Ammon's horn (tissue), 1 donor: ENCODE results near the gene DEXI.
"Not testable (repeated sequence)": the region's sequence is repeated elsewhere in the genome, so short reads cannot be mapped to it uniquely, and the experiment has no call there.

Experiments
- DNase-seq: peaks from one replicate; pipeline ENCODE4 v3.0.0-alpha.2; 2016; ENCODE audit warnings: low spot score

The DEXI gene

DNA sequence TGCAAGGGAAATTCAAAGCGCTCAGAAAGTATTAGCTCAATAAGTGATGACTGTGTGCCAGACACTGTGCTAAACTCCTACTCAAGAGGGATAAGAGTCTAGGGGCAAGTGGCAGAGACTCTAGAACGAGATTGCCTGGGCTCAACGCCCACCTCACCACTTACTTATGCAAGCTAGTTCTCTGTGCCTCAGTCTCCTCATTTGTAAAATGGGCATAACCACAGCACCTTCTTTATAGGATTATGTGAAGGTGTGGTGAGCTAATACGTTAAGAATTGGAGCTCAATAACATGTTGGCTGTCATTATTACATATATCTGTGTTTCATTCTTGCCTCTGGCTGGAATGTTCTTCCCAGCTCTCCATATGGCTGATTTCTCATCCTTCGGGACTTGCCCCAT is 15.4 kb downstream of the DEXI start:
- no peak for DNase-seq

DNA sequence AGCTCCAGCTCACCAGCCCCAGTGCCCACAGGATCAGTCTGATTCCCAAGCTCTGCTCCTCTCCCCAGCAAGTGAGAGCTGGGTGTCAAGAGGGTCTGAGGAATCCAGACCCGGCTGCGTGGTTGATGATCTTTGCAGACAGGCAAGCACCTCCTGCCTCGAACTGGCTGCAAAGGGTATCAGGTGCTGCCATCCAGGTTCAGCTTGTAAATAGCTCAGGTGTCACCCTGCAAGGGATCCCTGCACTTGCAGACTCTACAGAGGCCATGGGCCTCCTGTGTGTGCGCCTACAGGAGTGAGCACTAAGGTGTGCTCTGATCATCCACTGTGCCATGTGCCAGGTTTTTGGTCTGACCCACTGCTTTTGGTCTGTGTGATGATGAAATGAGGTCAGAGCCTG is 16.2 kb downstream of the DEXI start:
- no peak for DNase-seq

DNA sequence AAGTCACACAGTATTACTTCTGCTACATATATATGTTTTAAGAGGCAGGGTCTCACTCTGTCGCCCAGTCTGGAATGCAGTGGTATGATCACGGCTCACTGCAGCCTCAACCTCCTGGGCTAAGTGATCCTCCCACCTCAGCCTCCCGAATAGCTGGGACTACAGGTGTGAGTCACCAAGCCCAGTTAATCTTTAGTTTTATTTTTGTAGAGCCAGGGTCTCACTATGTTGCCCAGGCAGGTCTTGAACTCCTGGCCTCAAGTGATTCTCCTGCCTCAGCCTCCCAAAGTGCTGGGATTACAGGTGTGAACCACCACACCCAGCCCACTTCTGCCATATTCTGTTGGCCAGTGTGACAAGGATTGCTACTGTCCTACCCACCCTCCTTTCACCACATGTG is 17.0 kb downstream of the DEXI start:
- DNase-seq: not testable (repeated sequence)

DNA sequence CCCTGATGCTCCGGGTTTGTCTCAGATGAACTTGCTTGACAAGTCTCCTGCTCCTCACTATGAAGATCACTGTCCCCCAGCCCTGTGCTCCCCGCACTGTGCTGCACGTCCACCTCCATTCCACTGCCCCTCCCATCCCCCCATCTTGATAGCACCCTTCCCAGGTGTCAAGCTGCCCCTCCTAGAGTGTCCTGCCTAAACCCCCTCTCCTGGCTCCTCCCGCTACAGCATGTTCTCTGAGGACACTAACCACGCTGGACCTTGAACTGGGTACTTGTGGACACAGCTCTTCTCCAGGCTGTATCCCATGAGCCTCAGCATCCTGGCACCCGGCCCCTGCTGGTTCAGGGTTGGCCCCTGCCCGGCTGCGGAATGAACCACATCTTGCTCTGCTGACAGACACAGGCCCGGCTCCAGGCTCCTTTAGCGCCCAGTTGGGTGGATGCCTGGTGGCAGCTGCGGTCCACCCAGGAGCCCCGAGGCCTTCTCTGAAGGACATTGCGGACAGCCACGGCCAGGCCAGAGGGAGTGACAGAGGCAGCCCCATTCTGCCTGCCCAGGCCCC is 18.5 kb downstream of the DEXI start:
- DNase-seq: peak; percentile 63

DNA sequence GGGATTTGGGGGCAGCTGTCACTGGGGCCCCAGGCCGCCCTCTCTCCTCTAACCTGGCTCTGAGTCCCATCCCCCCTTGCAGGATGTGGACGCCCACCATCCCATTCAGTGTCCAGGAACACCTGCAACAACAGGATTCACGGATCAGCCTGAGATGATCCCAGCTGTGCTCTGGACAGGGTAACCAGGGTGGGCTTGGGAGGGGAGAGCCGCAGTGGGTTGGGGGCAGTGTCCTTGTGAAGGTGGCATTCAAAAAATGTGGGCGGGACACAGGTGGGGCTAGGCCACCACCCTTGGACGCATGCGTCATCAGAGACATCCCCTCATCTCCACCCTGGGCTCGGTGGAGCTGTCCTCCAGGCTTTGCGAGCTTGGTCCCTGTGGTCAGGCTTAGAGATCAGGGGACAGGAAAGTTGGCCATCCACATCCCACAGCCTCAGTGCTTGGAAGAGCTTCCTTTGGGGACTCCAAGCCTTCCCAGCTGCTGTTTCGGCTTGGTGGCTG is 19.1 kb downstream of the DEXI start:
- no peak for DNase-seq

DNA sequence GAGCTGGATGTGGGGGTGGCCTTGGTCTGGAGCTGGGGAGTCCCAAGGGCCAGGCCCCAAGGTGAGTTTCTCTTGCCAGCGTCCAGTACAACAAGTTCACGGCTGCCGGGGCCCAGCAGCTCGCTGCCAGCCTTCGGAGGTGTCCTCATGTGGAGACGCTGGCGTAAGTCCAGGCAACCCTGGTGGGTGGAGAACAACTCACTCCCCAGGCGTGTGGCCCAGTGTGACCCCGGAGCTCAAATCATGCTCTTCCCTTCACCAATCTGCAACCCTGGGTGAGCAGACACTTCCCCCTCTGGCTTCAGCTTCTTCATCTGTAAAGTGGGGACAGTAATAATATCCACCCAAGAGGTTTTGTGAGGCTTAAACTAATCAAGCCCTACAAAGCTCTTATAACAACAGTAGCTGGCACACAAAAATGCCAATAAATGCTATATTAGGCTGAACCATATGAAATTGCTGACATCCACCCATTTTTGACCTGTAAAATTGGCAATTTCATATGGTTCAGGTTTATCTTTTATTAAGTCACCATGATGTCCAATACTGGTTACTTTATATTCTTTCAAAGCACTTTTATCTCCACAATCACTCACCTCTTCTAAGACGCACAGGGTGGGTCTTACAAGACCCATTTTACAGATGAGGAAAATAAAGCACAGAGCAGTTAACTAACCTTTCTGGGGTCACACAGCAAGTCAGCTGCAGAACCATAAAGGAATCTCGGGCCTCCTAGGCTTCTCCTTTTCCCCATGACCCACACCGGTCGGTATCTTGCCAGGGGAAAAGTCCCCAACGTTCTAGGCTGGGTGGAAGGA is 19.7 kb downstream of the DEXI start:
- DNase-seq: no peak

DNA sequence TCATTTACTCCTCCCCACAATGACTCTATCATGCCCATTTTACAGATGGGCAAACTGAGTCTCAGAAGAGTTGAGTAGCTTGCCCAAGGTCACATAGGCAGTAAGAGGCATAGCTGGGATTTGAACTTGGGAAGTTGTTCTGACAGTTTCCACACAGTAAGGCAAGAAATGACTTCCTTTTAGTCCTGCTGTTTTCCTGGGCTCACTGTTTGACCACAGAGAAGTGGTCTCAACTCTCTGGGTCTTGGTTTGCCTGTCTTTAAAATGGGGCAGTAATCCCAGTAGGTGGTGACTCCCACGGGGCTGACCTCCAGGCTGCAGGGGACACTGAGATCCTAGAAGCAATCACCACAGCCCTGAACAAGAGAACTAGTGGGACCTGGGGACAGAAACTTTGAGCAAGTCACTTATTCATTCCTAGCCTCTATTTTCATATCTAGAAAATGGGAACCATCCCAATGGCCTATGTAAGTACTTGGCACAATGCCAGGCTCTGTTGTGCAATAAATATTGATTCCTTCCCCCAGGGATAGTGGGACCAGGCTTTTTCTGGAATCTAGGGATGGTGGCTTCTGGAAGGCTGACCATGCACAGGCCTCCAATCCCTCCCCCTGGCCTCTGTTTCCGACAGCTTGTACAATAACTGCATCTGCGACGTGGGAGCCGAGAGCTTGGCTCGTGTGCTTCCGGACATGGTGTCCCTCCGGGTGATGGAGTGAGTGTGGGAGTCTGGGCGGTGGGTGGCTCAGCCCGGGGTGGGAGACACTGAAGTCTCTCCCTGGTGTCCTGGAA is 20.5 kb downstream of the DEXI start:
- no peak for DNase-seq

DNA sequence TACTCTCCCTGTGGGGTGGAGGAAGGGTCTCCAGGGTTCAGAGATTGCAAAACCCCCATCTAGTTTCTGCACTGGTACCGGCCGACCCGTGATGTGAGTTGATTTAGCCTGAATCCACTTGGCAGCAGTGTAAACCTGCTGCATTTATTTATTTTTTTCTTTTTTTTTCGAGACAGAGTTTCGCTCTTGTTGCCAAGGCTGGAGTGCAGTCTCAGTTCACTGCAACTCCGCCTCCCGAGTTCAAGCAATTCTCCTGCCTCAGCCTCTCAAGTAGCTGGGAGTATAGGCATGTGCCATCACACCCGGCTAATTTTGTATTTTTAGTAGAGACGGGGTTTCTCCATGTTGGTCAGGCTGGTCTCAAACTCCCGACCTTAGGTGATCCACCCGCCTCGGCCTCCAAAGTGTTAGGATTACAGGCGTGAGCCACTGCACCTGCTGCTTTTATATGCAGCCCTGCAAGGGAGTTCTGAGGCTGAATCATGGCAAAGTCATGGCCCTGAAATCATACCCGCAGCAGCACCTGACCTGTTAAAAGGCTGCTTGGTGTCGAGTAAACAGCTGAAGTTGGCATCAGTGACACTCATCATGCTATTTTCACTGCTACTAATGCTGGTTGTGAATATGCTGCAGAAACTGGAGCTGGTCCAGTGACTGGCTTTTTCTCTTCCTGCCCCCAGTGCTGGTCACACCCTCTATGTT is 21.4 kb downstream of the DEXI start:
- no peak for DNase-seq

DNA sequence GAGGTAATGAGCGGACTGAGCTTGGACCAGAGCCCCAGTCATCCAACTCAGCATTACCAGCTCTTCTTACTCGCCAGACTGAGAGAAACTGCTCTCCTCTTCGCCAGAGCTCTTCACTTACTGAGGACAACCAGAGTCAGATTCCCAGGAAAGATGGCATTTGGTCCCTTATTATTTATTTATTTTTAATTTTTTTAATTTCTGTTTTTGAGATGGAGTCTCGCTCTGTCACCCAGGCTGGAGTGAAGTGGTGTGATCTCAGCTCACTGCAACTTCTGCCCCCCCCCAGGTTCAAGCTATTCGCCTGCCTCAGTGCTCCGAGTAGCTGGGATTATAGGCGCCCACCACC is 23.3 kb downstream of the DEXI start:
- no peak for DNase-seq

DNA sequence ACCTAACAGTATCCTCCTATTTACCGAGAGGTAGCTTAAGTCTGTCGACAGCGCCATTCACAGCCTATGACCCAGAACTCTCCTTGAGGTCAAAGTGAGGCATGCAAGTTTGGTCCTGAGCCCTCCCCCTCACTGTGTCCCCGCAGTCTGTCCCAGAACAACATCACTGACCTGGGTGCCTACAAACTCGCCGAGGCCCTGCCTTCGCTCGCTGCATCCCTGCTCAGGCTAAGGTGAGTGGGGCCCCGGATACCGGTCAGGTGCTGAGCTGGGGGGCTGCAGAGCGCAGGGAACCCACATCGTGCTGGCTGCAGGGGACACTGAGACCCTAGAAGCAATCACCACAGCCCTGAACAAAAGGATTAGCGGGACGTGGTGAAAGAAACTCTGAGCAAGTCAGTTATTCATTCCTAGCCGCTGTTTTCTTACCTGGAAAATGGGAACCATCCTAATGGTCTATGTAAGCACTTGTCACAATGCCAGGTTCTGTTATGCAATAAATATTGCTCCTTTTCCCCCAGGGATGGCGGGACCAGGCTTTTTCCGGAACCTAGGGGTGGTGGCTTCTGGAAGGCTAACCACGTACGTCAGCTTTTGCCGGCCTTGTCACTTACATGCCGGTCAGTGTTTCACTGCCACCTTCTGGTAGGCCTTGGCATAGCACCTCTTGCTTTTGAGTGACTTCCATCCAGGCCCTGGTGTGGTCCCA is 23.8 kb downstream of the DEXI start:
- DNase-seq: peak; percentile 96

DNA sequence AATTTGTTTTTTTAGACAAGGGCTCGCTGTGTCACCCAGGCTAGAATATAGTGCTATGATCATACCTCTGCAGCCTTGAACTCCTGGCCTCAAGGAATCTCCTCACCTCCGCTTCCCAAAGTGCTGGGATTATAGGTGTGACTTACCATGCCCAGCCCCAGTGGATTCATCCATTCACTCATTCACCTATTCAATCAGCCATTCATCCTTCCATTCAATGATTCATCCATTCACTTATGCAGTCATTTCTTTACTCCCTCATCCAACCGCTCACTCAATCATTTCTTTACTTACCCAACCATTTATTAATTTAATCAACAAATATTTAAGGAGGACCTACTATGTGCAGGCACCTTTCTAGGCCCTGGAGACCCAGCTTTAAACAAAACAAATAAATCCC is 25.7 kb downstream of the DEXI start:
- DNase-seq: no peak

DNA sequence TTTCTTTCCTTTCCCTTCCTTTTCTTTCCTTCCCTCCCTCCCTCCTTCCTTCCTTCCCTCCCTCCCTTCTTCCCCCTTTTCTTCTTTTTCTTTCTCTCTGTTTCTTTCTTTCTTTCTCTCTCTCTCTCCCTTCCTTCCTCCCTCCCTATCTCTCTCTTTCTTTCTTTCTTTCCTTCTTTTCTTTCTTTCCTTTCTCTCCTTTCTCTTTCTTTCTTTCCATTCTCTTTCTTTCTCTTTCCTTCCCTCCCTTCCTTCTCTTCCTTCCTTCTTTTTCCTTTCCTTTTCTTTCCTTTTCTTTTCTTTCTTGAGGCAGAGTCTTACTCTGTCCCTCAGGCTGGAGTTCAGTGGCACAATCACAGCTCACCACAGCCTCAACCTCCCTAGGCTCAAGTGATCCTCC is 31.0 kb downstream of the DEXI start:
- no peak for DNase-seq

DNA sequence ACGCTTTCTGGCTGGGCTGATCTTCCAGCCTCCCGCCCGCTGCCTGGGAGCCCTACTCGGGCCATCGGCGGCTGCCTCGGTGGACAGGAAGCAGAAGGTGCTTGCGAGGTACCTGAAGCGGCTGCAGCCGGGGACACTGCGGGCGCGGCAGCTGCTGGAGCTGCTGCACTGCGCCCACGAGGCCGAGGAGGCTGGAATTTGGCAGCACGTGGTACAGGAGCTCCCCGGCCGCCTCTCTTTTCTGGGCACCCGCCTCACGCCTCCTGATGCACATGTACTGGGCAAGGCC is 34.6 kb downstream of the DEXI start:
- no peak for DNase-seq

DNA sequence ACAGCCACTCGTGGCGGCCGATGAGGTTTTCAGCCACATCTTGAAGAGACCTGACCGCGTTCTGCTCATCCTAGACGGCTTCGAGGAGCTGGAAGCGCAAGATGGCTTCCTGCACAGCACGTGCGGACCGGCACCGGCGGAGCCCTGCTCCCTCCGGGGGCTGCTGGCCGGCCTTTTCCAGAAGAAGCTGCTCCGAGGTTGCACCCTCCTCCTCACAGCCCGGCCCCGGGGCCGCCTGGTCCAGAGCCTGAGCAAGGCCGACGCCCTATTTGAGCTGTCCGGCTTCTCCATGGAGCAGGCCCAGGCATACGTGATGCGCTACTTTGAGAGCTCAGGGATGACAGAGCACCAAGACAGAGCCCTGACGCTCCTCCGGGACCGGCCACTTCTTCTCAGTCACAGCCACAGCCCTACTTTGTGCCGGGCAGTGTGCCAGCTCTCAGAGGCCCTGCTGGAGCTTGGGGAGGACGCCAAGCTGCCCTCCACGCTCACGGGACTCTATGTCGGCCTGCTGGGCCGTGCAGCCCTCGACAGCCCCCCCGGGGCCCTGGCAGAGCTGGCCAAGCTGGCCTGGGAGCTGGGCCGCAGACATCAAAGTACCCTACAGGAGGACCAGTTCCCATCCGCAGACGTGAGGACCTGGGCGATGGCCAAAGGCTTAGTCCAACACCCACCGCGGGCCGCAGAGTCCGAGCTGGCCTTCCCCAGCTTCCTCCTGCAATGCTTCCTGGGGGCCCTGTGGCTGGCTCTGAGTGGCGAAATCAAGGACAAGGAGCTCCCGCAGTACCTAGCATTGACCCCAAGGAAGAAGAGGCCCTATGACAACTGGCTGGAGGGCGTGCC is 35.1 kb downstream of the DEXI start:
- DNase-seq: peak; percentile 40

DNA sequence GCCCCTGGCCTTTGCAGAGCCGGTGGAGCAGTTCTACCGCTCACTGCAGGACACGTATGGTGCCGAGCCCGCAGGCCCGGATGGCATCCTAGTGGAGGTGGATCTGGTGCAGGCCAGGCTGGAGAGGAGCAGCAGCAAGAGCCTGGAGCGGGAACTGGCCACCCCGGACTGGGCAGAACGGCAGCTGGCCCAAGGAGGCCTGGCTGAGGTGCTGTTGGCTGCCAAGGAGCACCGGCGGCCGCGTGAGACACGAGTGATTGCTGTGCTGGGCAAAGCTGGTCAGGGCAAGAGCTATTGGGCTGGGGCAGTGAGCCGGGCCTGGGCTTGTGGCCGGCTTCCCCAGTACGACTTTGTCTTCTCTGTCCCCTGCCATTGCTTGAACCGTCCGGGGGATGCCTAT is 35.8 kb downstream of the DEXI start:
- no peak for DNase-seq

DNA sequence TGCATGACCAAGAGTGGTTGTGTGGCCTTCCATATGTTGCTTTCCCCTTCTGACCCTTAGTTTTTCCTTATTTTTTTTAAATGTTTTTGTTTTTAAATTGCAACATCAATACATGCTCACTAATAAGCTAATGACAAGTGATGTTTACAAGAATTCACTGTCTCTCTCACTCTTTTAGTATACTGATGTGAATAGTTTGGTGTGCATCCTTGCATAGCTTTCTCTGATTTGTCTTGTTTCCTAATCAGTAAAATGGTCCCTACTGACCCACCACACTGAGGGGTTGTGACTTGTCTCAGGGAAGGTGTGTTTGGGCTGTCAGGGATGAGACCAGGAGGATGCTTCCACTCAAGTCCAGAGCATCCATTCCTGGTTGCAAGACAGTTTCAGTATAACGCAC is 39.3 kb downstream of the DEXI start:
- no peak for DNase-seq

DNA sequence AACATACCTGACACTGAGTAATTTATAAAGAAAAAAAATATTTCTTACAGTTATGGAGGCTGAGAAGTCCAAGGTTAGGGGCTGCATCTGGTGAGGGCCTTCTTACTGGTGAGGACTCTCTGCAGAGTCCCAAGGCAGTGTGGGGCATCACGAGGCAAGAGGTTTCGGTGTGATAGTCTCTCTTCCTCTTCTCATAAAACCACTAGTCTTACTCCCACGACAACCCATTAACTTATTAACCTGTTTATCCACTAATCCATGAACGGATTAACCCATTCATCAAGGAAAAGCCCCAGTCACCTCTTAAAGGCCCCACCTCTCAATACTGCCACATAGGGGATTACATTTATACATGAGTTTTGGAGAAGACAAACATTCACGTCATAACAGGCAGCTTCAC is 45.1 kb downstream of the DEXI start:
- peak; percentile 37 for DNase-seq

DNA sequence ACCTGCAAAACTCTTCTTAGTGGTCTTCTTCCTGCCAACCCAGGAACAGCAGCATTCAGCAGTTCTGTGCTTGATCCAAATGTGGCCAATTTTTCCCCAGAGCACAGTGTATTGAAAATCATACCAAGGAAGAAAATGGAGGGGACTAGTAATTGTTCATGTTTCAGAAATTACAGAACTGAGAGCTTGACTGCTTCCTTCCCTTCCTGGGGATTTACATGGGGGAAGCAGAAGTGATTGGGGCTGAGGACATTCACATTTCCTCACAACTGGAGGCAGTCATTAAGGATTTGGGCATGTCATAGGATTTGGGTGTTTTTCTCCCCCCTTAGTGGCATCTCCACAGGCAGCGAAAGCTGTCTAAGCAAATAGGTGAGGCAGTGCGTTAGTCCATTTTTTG is 45.5 kb downstream of the DEXI start:
- no peak for DNase-seq

DNA sequence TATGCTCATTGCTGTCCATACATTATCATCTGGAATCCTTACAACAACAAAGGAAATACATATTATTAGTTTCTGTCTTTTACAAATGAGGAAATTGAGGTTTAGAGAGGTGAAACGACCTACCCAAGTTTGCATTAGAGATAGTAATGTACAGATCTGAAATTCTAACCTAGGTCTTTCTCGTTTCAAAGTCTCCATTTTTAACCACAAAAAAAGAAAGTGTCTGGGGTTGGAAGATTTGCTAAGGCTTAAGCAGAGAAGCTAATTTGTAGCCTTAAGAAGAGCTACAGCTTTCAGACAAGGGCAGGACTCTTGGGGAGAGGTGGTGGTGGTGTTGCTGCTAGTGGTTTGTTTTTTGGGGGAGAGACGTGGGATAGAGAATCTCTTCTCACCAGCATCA is 46.1 kb downstream of the DEXI start:
- DNase-seq: no peak

DNA sequence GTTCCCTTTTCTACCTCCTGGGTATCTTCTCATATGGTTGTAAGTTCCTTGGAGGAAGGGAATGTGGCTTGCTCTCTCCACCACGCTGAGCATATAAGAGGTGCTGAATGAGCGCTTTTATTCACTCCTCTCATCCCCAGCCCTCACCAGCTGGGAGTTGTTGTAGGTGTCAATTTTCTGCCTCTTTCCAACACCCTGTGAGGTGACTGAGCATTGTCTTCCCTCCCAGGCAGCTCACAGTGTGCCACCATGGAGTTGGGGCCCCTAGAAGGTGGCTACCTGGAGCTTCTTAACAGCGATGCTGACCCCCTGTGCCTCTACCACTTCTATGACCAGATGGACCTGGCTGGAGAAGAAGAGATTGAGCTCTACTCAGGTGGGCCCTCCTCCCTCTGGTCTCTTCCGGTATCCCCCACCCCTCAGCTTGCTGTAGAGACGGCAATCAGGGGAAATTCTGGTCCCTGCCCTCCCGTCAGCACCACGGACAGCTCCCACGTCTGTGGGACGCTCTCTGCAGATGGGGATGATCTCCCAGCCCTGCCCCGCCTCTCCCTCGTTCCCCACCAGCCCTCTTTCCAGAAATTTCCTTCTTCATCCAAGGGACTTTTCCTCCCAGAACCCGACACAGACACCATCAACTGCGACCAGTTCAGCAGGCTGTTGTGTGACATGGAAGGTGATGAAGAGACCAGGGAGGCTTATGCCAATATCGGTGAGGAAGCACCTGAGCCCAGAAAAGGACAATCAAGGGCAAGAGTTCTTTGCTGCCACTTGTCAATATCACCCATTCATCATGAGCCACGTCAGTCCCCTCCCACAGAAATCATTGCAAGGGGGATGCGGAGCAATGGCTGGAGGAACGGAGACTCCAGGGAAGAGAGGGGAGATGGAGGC is 47.0 kb downstream of the DEXI start:
- DNase-seq: no peak
